Keratinocyte (primary cell): ENCODE measurements around the gene GOLGA2. TPM values are rescaled to one million over a fixed set of nuclear protein-coding genes. Genes with fewer than 3 reads are reported as not detected.

Source experiments
- DNase-seq: peaks from one replicate; pipeline ENCODE4 v3.0.0-alpha.2; 2011; ENCODE audit warnings: low read depth, missing footprints, low spot score
- FAIRE-seq: peaks from 2 replicates; lab custom pipeline; 2011; peaks lifted over from hg19 to GRCh38; lab: Jason Lieb, UNC
- H2AFZ ChIP-seq: 2 replicates; pipeline ENCODE4 v1.6.0; 2012; ENCODE audit warnings: low read length, control low read depth, inconsistent platforms; ENCODE audit not compliant: control insufficient read depth
- H3K27ac ChIP-seq: 2 replicates; pipeline ENCODE4 v1.5.1; 2011; ENCODE audit warnings: low read length; ENCODE audit not compliant: control insufficient read depth, insufficient read depth
- H3K27me3 ChIP-seq: 3 replicates; pipeline ENCODE4 v1.6.0; 2011; ENCODE audit warnings: low read length; ENCODE audit not compliant: control insufficient read depth, insufficient read depth; ENCODE audit errors: extremely low read depth
- H3K36me3 ChIP-seq, 2 experiments: 2 replicates in 1 of 2; 3 replicates in 1 of 2; pipeline ENCODE4 v1.5.1; 2011; ENCODE audit warnings: low read length in 2 of 2, mild to moderate bottlenecking in 1 of 2; ENCODE audit not compliant: control insufficient read depth in 2 of 2, insufficient read depth in 2 of 2; ENCODE audit errors: extremely low read depth in 1 of 2
- H3K4me1 ChIP-seq: 3 replicates; pipeline ENCODE4 v1.5.1; 2011; ENCODE audit warnings: low read length; ENCODE audit not compliant: control insufficient read depth, insufficient read depth; ENCODE audit errors: extremely low read depth
- H3K4me2 ChIP-seq: 3 replicates; pipeline ENCODE4 v1.6.0; 2011; ENCODE audit warnings: low read depth, low read length; ENCODE audit not compliant: control insufficient read depth, insufficient read depth; ENCODE audit errors: extremely low read depth
- H3K4me3 ChIP-seq, 3 experiments: fragments of 200-600 bp in 1 of 3; sonication (generic) in 1 of 3; 2 replicates in 2 of 3; 3 replicates in 1 of 3; pipeline ENCODE4 v1.5.1; 2011 to 2016; ENCODE audit warnings: low read length in 3 of 3, mild to moderate bottlenecking in 3 of 3, control low read depth in 2 of 3, inconsistent platforms in 1 of 3, low read depth in 1 of 3, mixed read lengths in 1 of 3, mixed run types in 1 of 3, moderate library complexity in 1 of 3; ENCODE audit not compliant: control insufficient read depth in 2 of 3, insufficient read depth in 2 of 3; ENCODE audit errors: extremely low read depth in 1 of 3
- H3K79me2 ChIP-seq: 2 replicates; pipeline ENCODE4 v1.6.0; 2012; ENCODE audit warnings: low read length; ENCODE audit not compliant: control insufficient read depth, insufficient read depth
- H3K9ac ChIP-seq: 3 replicates; pipeline ENCODE4 v1.6.0; 2011; ENCODE audit warnings: low read length; ENCODE audit not compliant: control insufficient read depth, insufficient read depth; ENCODE audit errors: extremely low read depth
- H3K9me1 ChIP-seq: 3 replicates; pipeline ENCODE4 v1.6.0; 2011; ENCODE audit warnings: low read length; ENCODE audit not compliant: control insufficient read depth, insufficient read depth; ENCODE audit errors: extremely low read depth
- H3K9me3 ChIP-seq: 2 replicates; pipeline ENCODE4 v1.5.1; 2012; ENCODE audit warnings: low read depth, low read length; ENCODE audit not compliant: control insufficient read depth
- H4K20me1 ChIP-seq: 3 replicates; pipeline ENCODE4 v1.6.0; 2011; ENCODE audit warnings: low read length; ENCODE audit not compliant: control insufficient read depth, insufficient read depth; ENCODE audit errors: extremely low read depth
- CTCF ChIP-seq, 3 experiments: IDR thresholded peaks in 1 of 3; conservative IDR thresholded peaks in 1 of 3; optimal IDR thresholded peaks in 1 of 3; 2 replicates in 2 of 3; 3 replicates in 1 of 3; pipeline versions ENCODE3 to v1.5.1; 2011; ENCODE audit warnings: low read length in 3 of 3, mild to moderate bottlenecking in 3 of 3, moderate library complexity in 2 of 3, control low read depth in 1 of 3, inconsistent platforms in 1 of 3; ENCODE audit not compliant: insufficient read depth in 2 of 3; ENCODE audit errors: extremely low read depth in 1 of 3
- EZH2 ChIP-seq: IDR thresholded peaks from one replicate; pipeline ENCODE4 v1.6.1; 2012; ENCODE audit warnings: inconsistent platforms, mild to moderate bottlenecking, low read length, moderate library complexity
- dilution Hi-C: fragments of 300-500 bp; cut with MboI; formaldehyde crosslinking; loops from one replicate; pipeline ENCODE4 v1.7.0; 2020; ENCODE audit warnings: low sequenced_read_pairs; ENCODE audit not compliant: extremely low pct_ligation_motif_present
- polyA plus RNA-seq, 5 experiments: library from polyadenylated mRNA; depleted of rRNA in 3 of 5; stranded (reverse) in 3 of 5; stranded (forward) in 1 of 5; unstranded in 1 of 5; fragments of >200 nt; gene quantifications; 1 replicate in 1 of 5; 2 replicates in 3 of 5; 3 replicates in 1 of 5; pipeline versions ENCODE4 v1.2.1 to v1.2.3, GENCODE V29; 2011 to 2012; ENCODE audit warnings: missing spikeins in 2 of 5, low read depth in 1 of 5, low replicate concordance in 1 of 5

GOLGA2 gene
- polyA plus RNA-seq, 1 donor (not counting 4 experiments of a cell fraction or from before 2014, with no cell fraction given): 41.6 TPM

- H3K4me2 ChIP-seq: no peak overlapping the region
- peaks cover 2% of the 10 kb centered on the region for H4K20me1 ChIP-seq
- no peaks in the 10 kb centered on the region for H3K27me3 ChIP-seq
- H3K9me3 ChIP-seq: no peaks in the 10 kb centered on the region
- no peak overlapping the region for H3K4me3 ChIP-seq
- H2AFZ ChIP-seq: no peak overlapping the region
- no peaks in the 10 kb centered on the region for H3K9me1 ChIP-seq
- FAIRE-seq (no peak), DNase-seq (no peak)
- dilution Hi-C loops: no loop called here
- H3K79me2 ChIP-seq: no peaks in the 10 kb centered on the region
- TF ChIP-seq EZH2 (no peak), CTCF (optimal IDR thresholded peaks at IDR 0.05 in 1 of 3, IDR thresholded peaks at IDR 0.05 in 1 of 3, conservative IDR thresholded peaks at IDR 0.05 in 1 of 3; ENCODE audit: extremely low read depth in 1 of 3, insufficient read depth in 2 of 3, low read length in 3 of 3) (no peak)
- no peak overlapping the region for H3K9ac ChIP-seq
- peaks cover 9 to 30% of the 10 kb centered on the region in 2 experiments for H3K36me3 ChIP-seq
- H3K27ac ChIP-seq: no peak overlapping the region
- peaks cover 17% of the 10 kb centered on the region for H3K4me1 ChIP-seq
Observed at GRCh38 chr9:128257086-128257825, 18.6 kb downstream of the GOLGA2 start.

- H3K9me1 ChIP-seq: no peaks in the 10 kb centered on the region
Observed at GRCh38 chr9:128254855-128255759, 20.7 kb downstream of the GOLGA2 start.

More at GRCh38 chr9:128254855-128255759, 20.7 kb downstream of the GOLGA2 start:
- no peaks in the 10 kb centered on the region for H3K27me3 ChIP-seq
- FAIRE-seq: no peak
- H3K4me3 ChIP-seq: no peak overlapping the region
- TF ChIP-seq EZH2 (no peak), CTCF (optimal IDR thresholded peaks at IDR 0.05 in 1 of 3, IDR thresholded peaks at IDR 0.05 in 1 of 3, conservative IDR thresholded peaks at IDR 0.05 in 1 of 3; ENCODE audit: extremely low read depth in 1 of 3, insufficient read depth in 2 of 3, low read length in 3 of 3) (peak; percentile 68 to 82 (median 77))
- peaks cover 30% of the 10 kb centered on the region for H3K4me1 ChIP-seq
- no peaks in the 10 kb centered on the region for H4K20me1 ChIP-seq
- no peak overlapping the region for H3K9ac ChIP-seq
- peaks cover 7 to 17% of the 10 kb centered on the region in 2 experiments for H3K36me3 ChIP-seq
- dilution Hi-C loops: no loop called here
- H2AFZ ChIP-seq: no peak overlapping the region
- H3K27ac ChIP-seq: no peak overlapping the region
- no peak for DNase-seq
- H3K79me2 ChIP-seq: no peaks in the 10 kb centered on the region
- H3K4me2 ChIP-seq: no peak overlapping the region
- H3K9me3 ChIP-seq: no peaks in the 10 kb centered on the region
